Astrocyte (in vitro differentiated cells and primary cell): Measurements from ENCODE around the gene CELF4.

Source experiments
- EZH2 ChIP-seq: IDR thresholded peaks from 2 replicates; pipeline ENCODE4 v1.6.1; 2012; ENCODE audit warnings: mild to moderate bottlenecking, low read length, inconsistent platforms; ENCODE audit not compliant: insufficient read depth
- TF ChIP-seq, protein P1 (sequence below): IDR thresholded peaks from 2 replicates; pipeline ENCODE4 v1.5.1; 2011; ENCODE audit warnings: low read depth, mild to moderate bottlenecking, inconsistent platforms, low read length, moderate library complexity; ENCODE audit not compliant: insufficient read depth

DNA sequence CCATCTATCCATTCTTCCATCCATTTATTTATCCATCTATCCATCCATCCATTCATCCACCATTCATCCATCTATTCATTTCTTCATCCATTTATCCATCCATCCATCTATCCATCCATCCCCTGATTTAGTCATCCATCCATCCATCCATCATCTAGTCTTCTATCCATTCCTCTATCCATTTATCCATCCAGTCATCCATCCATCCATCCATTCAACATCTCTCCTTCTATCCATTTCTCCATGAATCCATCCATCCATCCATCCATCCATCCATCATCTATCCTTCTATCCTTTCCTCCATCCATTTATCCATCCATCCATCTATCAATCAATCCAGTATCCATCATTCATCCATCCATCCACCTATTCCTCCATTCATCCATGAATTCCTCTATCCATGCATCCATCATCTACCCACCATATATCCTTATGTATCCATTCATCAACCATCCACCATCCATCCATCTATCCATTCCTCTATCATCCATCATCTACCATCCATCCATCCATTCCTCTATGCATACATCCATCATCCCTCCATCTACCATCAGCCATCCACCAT, 185.0 kb downstream of the CELF4 start:
- TF ChIP-seq, protein P1, sequence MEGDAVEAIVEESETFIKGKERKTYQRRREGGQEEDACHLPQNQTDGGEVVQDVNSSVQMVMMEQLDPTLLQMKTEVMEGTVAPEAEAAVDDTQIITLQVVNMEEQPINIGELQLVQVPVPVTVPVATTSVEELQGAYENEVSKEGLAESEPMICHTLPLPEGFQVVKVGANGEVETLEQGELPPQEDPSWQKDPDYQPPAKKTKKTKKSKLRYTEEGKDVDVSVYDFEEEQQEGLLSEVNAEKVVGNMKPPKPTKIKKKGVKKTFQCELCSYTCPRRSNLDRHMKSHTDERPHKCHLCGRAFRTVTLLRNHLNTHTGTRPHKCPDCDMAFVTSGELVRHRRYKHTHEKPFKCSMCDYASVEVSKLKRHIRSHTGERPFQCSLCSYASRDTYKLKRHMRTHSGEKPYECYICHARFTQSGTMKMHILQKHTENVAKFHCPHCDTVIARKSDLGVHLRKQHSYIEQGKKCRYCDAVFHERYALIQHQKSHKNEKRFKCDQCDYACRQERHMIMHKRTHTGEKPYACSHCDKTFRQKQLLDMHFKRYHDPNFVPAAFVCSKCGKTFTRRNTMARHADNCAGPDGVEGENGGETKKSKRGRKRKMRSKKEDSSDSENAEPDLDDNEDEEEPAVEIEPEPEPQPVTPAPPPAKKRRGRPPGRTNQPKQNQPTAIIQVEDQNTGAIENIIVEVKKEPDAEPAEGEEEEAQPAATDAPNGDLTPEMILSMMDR: no peak
- no peak for TF ChIP-seq EZH2
